Activated CD8-positive, alpha-beta memory T cell treated with anti-CD3 and anti-CD28 coated beads, Interleukin-2, amount 50 U/mL, for 24 hours (primary cell): ENCODE results near the gene UBR2.
"Not testable (repeated sequence)": the region's sequence is repeated elsewhere in the genome, so short reads cannot be mapped to it uniquely, and the experiment has no call there.

Experiments used
- DNase-seq: peaks from one replicate; pipeline ENCODE4 v3.0.0-alpha.2; 2020; ENCODE audit errors: extremely low read depth

UBR2 gene

GRCh38 chr6:42618105-42618504 is 54.3 kb downstream of the UBR2 start:
- DNase-seq = no peak

GRCh38 chr6:42618686-42619085 is 54.9 kb downstream of the UBR2 start:
- no peak for DNase-seq

GRCh38 chr6:42619963-42620362 is 56.1 kb downstream of the UBR2 start:
- DNase-seq = no peak

GRCh38 chr6:42624601-42625000 is 60.8 kb downstream of the UBR2 start:
- no peak for DNase-seq

GRCh38 chr6:42627044-42627443 is 63.2 kb downstream of the UBR2 start:
- no peak for DNase-seq

GRCh38 chr6:42627674-42628073 is 63.8 kb downstream of the UBR2 start:
- DNase-seq = no peak

- DNase-seq = no peak
Observed at GRCh38 chr6:42628604-42629003, 64.8 kb downstream of the UBR2 start.

GRCh38 chr6:42629845-42630244 is 66.0 kb downstream of the UBR2 start:
- no peak for DNase-seq

GRCh38 chr6:42637681-42638080 is 73.9 kb downstream of the UBR2 start:
- DNase-seq = no peak

- no peak for DNase-seq
Observed at GRCh38 chr6:42642794-42643193, 79.0 kb downstream of the UBR2 start.

GRCh38 chr6:42644211-42644610 is 80.4 kb downstream of the UBR2 start:
- no peak for DNase-seq

- DNase-seq = no peak
Observed at GRCh38 chr6:42652024-42652746, 88.4 kb downstream of the UBR2 start.

- no peak for DNase-seq
Observed at GRCh38 chr6:42653851-42654250, 90.0 kb downstream of the UBR2 start.

- DNase-seq = no peak
Observed at GRCh38 chr6:42659806-42660205, 96.0 kb downstream of the UBR2 start.

GRCh38 chr6:42661540-42662153 is 97.8 kb downstream of the UBR2 start:
- DNase-seq = peak; percentile 69

GRCh38 chr6:42664718-42665117 is 100.9 kb downstream of the UBR2 start:
- DNase-seq = no peak

- DNase-seq = not testable (repeated sequence)
Observed at GRCh38 chr6:42674368-42674767, 110.5 kb downstream of the UBR2 start.

- no peak for DNase-seq
Observed at GRCh38 chr6:42674780-42675179, 111.0 kb downstream of the UBR2 start.

GRCh38 chr6:42679358-42679757 is 115.5 kb downstream of the UBR2 start:
- DNase-seq = no peak

GRCh38 chr6:42688281-42688680 is 124.5 kb downstream of the UBR2 start:
- no peak for DNase-seq

GRCh38 chr6:42689371-42689770 is 125.5 kb downstream of the UBR2 start:
- no peak for DNase-seq

- no peak for DNase-seq
Observed at GRCh38 chr6:42690151-42690702, 126.4 kb downstream of the UBR2 start.

GRCh38 chr6:42690872-42691271 is 127.0 kb downstream of the UBR2 start:
- no peak for DNase-seq
